ENCODE data around the gene WBP11.
A peak's percentile ranks its signal among the peaks of the same experiment; 100 is the strongest.

Gene WBP11

DNA sequence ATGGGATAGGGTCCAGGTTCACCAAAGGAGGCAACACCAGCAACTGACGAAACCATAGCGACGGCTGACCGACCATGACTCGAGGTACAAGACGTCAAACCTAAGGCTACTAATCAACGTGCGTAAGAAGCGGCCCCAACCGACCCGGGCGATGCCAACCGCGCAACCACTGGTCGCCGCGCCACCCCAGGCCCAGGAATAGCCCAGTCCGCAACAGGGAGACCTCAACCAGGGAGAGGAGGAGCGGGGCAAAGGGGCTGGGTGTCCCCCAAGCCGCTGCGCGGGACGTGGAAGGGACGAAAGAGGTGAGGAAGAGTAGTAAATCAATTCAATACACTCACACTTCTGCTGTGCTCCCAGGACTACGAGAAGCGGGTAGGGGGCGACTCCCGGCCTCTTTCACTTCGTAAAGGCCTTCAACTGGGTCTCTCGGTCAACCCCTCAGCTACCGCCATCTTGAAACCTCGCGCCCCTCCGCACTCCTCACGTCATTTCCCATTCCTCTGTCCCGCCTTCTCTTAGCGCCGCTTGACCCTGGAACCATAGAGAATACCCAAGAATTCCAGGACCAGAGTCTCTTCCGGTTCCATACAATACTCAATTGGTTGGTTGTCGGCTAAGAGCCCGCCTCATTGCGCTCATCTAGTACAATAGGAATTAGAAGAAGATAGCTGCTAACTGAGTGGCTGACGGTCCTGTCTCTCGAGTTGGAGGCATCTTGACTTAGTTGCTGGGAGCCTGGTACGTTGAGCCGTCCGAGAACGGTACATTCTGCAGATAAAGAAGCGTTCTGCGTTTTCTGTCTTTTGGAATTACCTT is at the start of gene WBP11, which contains the start of gene C12orf60:
Gene WBP11, minus strand, starts transcription at position 468 of the 819 bp plus-strand sequence. CDS start 2,095 bp downstream, outside the sequence.
Gene C12orf60, plus strand, starts transcription at position 660 of the 819 bp plus-strand sequence. CDS start 19,266 bp downstream, outside the sequence.
- H3K9ac ChIP-seq (ENCODE audit: low read length in 2 of 2): peak within 1 kb of the TSS; percentile 95 to 96

DNA sequence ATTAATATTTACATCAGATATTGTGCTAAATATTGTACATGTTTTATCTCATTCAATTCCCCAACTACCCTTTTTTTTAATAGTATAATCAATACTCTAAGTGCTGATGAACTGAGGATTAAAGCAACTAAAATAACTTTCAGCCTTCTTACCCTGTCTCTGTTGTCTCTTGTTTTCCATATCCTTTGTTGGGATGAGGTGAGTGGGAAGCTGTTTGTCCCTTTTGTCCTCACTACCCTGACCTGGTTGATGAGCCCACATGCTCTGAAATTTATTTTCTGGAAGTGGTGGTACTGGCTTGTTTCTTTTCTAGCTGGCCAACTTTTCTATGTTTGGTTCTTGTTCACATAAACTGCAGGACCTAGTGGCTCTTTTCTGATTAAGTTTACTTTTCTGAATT is 49.6 kb upstream of the WBP11 start:
- no peaks in the 10 kb centered on the region for H3K9me3 ChIP-seq (ENCODE audit: control insufficient read depth in 2 of 2, low read length in 2 of 2)
- no peaks in the 10 kb centered on the region for H3K27me3 ChIP-seq (ENCODE audit: control insufficient read depth in 1 of 2, insufficient read depth in 2 of 2, low read length in 2 of 2)
- no peak overlapping the region for H3K9ac ChIP-seq (ENCODE audit: low read length in 2 of 2)
- H3K36me3 ChIP-seq (ENCODE audit: control insufficient read depth in 2 of 2, insufficient read depth in 2 of 2, low read length in 2 of 2): no peaks in the 10 kb centered on the region
- H3K4me3 ChIP-seq (ENCODE audit: low read length in 2 of 2): no peak overlapping the region
- no peak overlapping the region for H3K27ac ChIP-seq (ENCODE audit: low read length)
- no peaks in the 10 kb centered on the region for H3K4me1 ChIP-seq (ENCODE audit: control insufficient read depth, insufficient read depth, low read length)

More for the DNA sequence above, at the start of gene WBP11, which contains the start of gene C12orf60:
- no peaks in the 10 kb centered on the region for H3K9me3 ChIP-seq (ENCODE audit: control insufficient read depth in 2 of 2, low read length in 2 of 2)
- peak within 1 kb of the TSS; percentile 80 for H3K27ac ChIP-seq (ENCODE audit: low read length)
- H3K4me3 ChIP-seq (ENCODE audit: low read length in 2 of 2): peak within 1 kb of the TSS; percentile 94 to 96
- H3K27me3 ChIP-seq (ENCODE audit: control insufficient read depth in 1 of 2, insufficient read depth in 2 of 2, low read length in 2 of 2): no peaks in the 10 kb centered on the region
- H3K4me1 ChIP-seq (ENCODE audit: control insufficient read depth, insufficient read depth, low read length): peaks cover 4% of the 10 kb centered on the region
- peaks cover under 1 to 7% of the 10 kb centered on the region in 2 donors for H3K36me3 ChIP-seq (ENCODE audit: control insufficient read depth in 2 of 2, insufficient read depth in 2 of 2, low read length in 2 of 2)

GRCh38 chr12:14850929-14851663 is 47.8 kb upstream of the WBP11 start:
- no peaks in the 10 kb centered on the region for H3K36me3 ChIP-seq (ENCODE audit: control insufficient read depth in 2 of 2, insufficient read depth in 2 of 2, low read length in 2 of 2)
- no peak overlapping the region for H3K9ac ChIP-seq (ENCODE audit: low read length in 2 of 2)
- H3K4me1 ChIP-seq (ENCODE audit: control insufficient read depth, insufficient read depth, low read length): no peaks in the 10 kb centered on the region
- no peak overlapping the region for H3K4me3 ChIP-seq (ENCODE audit: low read length in 2 of 2)
- no peaks in the 10 kb centered on the region for H3K27me3 ChIP-seq (ENCODE audit: control insufficient read depth in 1 of 2, insufficient read depth in 2 of 2, low read length in 2 of 2)
- no peak overlapping the region for H3K27ac ChIP-seq (ENCODE audit: low read length)
- H3K9me3 ChIP-seq (ENCODE audit: control insufficient read depth in 2 of 2, low read length in 2 of 2): no peaks in the 10 kb centered on the region

GRCh38 chr12:14849661-14850060 is 46.4 kb upstream of the WBP11 start:
- Histone ChIP-seq H3K4me1 (ENCODE audit: control insufficient read depth, insufficient read depth, low read length) (no peaks in the 10 kb centered on the region), H3K9ac (ENCODE audit: low read length in 2 of 2) (no peak overlapping the region), H3K27ac (ENCODE audit: low read length) (no peak overlapping the region)

DNA sequence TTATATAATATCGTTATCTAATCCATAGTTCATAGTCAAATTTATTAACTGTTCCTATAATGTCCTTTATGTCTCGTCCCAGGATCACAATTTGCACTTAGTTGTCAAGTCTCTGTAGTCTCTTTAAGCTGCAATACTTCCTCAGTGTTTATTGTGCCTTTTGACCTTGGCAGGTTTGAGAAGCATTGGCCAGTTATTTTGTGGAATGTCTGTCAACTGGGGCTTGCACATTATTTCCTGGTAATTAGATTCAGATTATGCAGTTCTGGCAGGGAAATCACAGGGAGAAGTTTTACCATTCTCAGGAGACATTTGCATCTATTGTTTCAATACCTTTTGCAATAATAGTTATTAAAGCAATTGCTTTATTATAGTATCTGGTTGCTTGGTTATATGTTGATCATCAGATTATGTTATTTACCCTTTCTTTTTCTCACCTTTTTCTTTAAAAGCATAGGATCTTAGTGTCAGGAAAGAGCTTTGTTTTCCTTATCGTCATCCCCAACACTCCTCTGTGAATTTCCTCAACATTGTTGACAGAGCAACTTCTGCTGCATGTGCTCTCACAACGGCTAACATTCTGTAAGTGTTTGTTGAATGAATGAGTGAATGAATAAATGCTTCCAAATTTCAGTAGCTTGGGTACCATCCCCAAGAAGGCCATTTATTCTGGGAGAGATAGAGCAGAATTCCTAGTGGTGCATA is 43.8 kb upstream of the WBP11 start:
- H3K9me3 ChIP-seq (ENCODE audit: control insufficient read depth in 2 of 2, low read length in 2 of 2): no peaks in the 10 kb centered on the region
- no peak overlapping the region for H3K9ac ChIP-seq (ENCODE audit: low read length in 2 of 2)
- no peaks in the 10 kb centered on the region for H3K36me3 ChIP-seq (ENCODE audit: control insufficient read depth in 2 of 2, insufficient read depth in 2 of 2, low read length in 2 of 2)
- H3K4me1 ChIP-seq (ENCODE audit: control insufficient read depth, insufficient read depth, low read length): no peaks in the 10 kb centered on the region
- no peak overlapping the region for H3K4me3 ChIP-seq (ENCODE audit: low read length in 2 of 2)
- no peaks in the 10 kb centered on the region for H3K27me3 ChIP-seq (ENCODE audit: control insufficient read depth in 1 of 2, insufficient read depth in 2 of 2, low read length in 2 of 2)
- no peak overlapping the region for H3K27ac ChIP-seq (ENCODE audit: low read length)

More at GRCh38 chr12:14849661-14850060, 46.4 kb upstream of the WBP11 start:
- no peaks in the 10 kb centered on the region for H3K36me3 ChIP-seq (ENCODE audit: control insufficient read depth in 2 of 2, insufficient read depth in 2 of 2, low read length in 2 of 2)
- H3K4me3 ChIP-seq (ENCODE audit: low read length in 2 of 2): no peak overlapping the region
- H3K27me3 ChIP-seq (ENCODE audit: control insufficient read depth in 1 of 2, insufficient read depth in 2 of 2, low read length in 2 of 2): no peaks in the 10 kb centered on the region
- H3K9me3 ChIP-seq (ENCODE audit: control insufficient read depth in 2 of 2, low read length in 2 of 2): no peaks in the 10 kb centered on the region

DNA sequence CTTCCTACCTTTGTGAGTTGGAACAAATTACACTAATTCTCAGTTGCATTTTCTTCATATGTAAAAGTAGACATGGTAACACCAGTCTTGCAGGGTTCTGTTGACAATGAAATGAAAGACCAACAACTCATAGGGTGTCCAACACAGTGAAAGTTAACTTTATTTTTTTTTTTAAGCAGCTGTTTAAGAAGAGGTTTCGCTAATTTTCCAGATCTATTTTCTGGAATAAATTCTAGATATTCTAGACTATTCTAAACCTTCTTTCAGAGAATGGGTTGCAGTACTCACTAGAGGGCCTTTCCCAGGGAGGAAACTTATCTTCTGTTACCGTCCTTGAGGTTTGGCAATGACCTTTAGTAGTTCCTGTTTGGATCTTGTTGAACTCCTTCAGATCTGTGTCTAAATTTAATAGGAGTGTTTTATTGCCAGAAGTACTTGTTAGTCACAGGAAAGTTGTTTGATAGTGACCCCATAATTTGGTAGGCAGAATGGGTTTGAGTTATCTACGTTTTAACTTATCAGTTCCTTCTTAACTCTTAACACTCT is 42.8 kb upstream of the WBP11 start:
- peaks cover 5% of the 10 kb centered on the region for H3K4me1 ChIP-seq (ENCODE audit: control insufficient read depth, insufficient read depth, low read length)

DNA sequence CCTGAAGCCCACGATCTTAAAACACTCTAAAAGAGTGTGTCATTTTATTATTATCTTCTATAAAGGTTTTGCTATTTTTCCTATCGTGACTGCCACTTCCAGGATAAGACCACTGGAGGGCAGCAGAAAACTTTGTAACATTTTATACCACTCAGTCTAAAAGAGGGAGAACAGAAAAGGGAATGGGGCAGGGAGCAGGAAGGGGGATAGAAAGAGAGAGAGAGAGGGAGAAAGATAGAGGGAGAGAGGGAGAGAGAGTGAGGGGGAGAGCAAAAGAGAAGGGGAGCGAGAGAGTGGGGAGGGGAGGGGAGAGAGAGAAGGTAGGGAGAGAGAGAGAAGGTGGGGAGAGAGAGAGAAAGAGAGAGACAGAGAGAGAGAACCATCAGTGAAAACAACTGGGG is 42.1 kb upstream of the WBP11 start:
- no peak overlapping the region for H3K27ac ChIP-seq (ENCODE audit: low read length)
- peaks cover 5% of the 10 kb centered on the region for H3K4me1 ChIP-seq (ENCODE audit: control insufficient read depth, insufficient read depth, low read length)
- H3K4me3 ChIP-seq (ENCODE audit: low read length in 2 of 2): no peak overlapping the region
- no peaks in the 10 kb centered on the region for H3K9me3 ChIP-seq (ENCODE audit: control insufficient read depth in 2 of 2, low read length in 2 of 2)
- no peak overlapping the region for H3K9ac ChIP-seq (ENCODE audit: low read length in 2 of 2)
- H3K27me3 ChIP-seq (ENCODE audit: control insufficient read depth in 1 of 2, insufficient read depth in 2 of 2, low read length in 2 of 2): no peaks in the 10 kb centered on the region
- no peaks in the 10 kb centered on the region for H3K36me3 ChIP-seq (ENCODE audit: control insufficient read depth in 2 of 2, insufficient read depth in 2 of 2, low read length in 2 of 2)

More for the DNA sequence above, 42.8 kb upstream of the WBP11 start:
- Histone ChIP-seq H3K27ac (ENCODE audit: low read length) (no peak overlapping the region), H3K9ac (ENCODE audit: low read length in 2 of 2) (no peak overlapping the region), H3K27me3 (ENCODE audit: control insufficient read depth in 1 of 2, insufficient read depth in 2 of 2, low read length in 2 of 2) (no peaks in the 10 kb centered on the region), H3K4me3 (ENCODE audit: low read length in 2 of 2) (no peak overlapping the region), H3K36me3 (ENCODE audit: control insufficient read depth in 2 of 2, insufficient read depth in 2 of 2, low read length in 2 of 2) (no peaks in the 10 kb centered on the region), H3K9me3 (ENCODE audit: control insufficient read depth in 2 of 2, low read length in 2 of 2) (no peaks in the 10 kb centered on the region)

DNA sequence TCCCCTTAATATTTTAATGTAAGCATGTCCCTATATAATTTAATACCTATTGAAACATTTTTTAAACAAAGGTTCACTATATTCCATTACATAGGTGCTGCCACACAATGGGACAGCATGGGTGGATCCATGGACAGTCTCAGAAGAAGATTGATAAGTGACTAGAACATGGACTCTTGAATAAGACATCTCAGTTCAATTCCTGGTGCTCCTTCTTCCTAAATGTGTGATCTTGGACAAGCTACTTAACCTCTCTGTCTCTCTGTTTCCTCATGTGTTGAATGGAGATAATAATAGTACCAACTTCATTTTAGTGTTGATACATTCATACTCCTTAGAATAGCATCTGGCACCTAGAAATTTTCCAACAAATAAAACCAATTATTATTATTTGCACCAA is 41.1 kb upstream of the WBP11 start:
- no peaks in the 10 kb centered on the region for H3K36me3 ChIP-seq (ENCODE audit: control insufficient read depth in 2 of 2, insufficient read depth in 2 of 2, low read length in 2 of 2)
- H3K9ac ChIP-seq (ENCODE audit: low read length in 2 of 2): no peak overlapping the region
- no peaks in the 10 kb centered on the region for H3K9me3 ChIP-seq (ENCODE audit: control insufficient read depth in 2 of 2, low read length in 2 of 2)
- no peaks in the 10 kb centered on the region for H3K27me3 ChIP-seq (ENCODE audit: control insufficient read depth in 1 of 2, insufficient read depth in 2 of 2, low read length in 2 of 2)
- peaks cover 5% of the 10 kb centered on the region for H3K4me1 ChIP-seq (ENCODE audit: control insufficient read depth, insufficient read depth, low read length)
- H3K4me3 ChIP-seq (ENCODE audit: low read length in 2 of 2): no peak overlapping the region
- no peak overlapping the region for H3K27ac ChIP-seq (ENCODE audit: low read length)

DNA sequence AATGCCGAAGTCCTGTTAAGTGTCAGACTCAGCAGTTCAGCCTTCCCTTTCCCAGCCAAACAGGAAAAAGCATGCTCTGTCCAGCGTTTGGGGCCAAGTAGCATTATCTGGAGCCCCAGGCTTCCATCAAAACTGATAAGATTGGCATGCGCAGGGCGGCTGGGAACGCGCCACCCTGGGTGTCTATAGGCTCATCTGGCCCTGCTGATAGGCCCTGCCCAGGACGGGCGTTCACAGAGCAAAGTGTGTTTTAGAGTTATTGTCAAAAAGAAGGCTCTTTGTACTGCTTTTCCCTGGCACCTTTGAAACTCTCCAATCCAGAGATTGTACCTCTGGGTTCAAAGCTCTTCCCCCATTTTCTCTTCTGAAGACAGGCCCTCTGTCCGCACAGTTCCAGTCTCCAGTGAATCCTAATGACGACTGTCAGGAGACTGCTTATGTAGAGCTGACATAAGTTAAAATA is 40.2 kb upstream of the WBP11 start, which contains the start of gene ART4:
Gene ART4, minus strand, starts transcription at position 102 of the 463 bp plus-strand sequence. CDS start 413 bp downstream, outside the sequence.
- Histone ChIP-seq H3K9me3 (ENCODE audit: control insufficient read depth in 2 of 2, low read length in 2 of 2) (no peaks in the 10 kb centered on the region), H3K4me3 (ENCODE audit: low read length in 2 of 2) (no peak within 1 kb of the TSS), H3K27me3 (ENCODE audit: control insufficient read depth in 1 of 2, insufficient read depth in 2 of 2, low read length in 2 of 2) (no peaks in the 10 kb centered on the region), H3K9ac (ENCODE audit: low read length in 2 of 2) (no peak within 1 kb of the TSS), H3K4me1 (ENCODE audit: control insufficient read depth, insufficient read depth, low read length) (peaks cover 5% of the 10 kb centered on the region), H3K27ac (ENCODE audit: low read length) (peak within 1 kb of the TSS; percentile 4), H3K36me3 (ENCODE audit: control insufficient read depth in 2 of 2, insufficient read depth in 2 of 2, low read length in 2 of 2) (no peaks in the 10 kb centered on the region)

DNA sequence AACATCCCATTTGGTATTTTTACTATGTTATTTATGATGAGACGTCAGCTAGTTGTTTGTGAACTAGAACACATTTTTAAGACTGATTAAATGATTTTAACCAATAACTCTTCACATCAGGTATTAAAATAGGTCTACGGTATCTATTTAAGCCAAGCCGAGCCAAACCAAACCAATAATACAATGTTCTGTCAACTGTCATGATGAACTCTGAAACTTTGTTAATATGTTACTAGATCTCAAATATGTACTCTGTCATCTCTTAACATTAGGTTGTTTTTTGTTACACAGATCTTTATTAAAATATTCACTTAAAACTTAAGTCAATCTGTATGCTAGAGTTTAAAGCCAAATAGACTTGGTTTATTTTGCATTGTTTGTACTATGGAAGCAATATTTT is 39.0 kb upstream of the WBP11 start:
- Histone ChIP-seq H3K9me3 (ENCODE audit: control insufficient read depth in 2 of 2, low read length in 2 of 2) (no peaks in the 10 kb centered on the region), H3K27ac (ENCODE audit: low read length) (no peak overlapping the region), H3K36me3 (ENCODE audit: control insufficient read depth in 2 of 2, insufficient read depth in 2 of 2, low read length in 2 of 2) (no peaks in the 10 kb centered on the region), H3K4me1 (ENCODE audit: control insufficient read depth, insufficient read depth, low read length) (peaks cover 5% of the 10 kb centered on the region), H3K9ac (ENCODE audit: low read length in 2 of 2) (no peak overlapping the region), H3K27me3 (ENCODE audit: control insufficient read depth in 1 of 2, insufficient read depth in 2 of 2, low read length in 2 of 2) (no peaks in the 10 kb centered on the region), H3K4me3 (ENCODE audit: low read length in 2 of 2) (no peak overlapping the region)

Measured in stomach smooth muscle (tissue), 2 donors.